Mesendoderm (in vitro differentiated cells): ENCODE results near the gene PDGFA.

Source experiments
- DNase-seq: peaks from one replicate; pipeline ENCODE4 v3.0.0; 2013
- H2AK5ac ChIP-seq: 2 replicates; pipeline ENCODE4 v1.6.1; 2013; ENCODE audit warnings: low read length, inconsistent platforms
- H2BK120ac ChIP-seq: 2 replicates; pipeline ENCODE4 v1.6.1; 2013; ENCODE audit warnings: low read depth, mild to moderate bottlenecking, low read length, moderate library complexity, mixed read lengths
- H2BK15ac ChIP-seq: replicated peaks from 2 replicates; pipeline ENCODE4 v1.6.1; 2013; ENCODE audit warnings: low read depth, mild to moderate bottlenecking, moderate library complexity
- H2BK5ac ChIP-seq: 2 replicates; pipeline ENCODE4 v1.6.1; 2013; ENCODE audit warnings: low read length, inconsistent platforms
- H3K18ac ChIP-seq: 2 replicates; pipeline ENCODE4 v1.6.1; 2013; ENCODE audit warnings: mild to moderate bottlenecking, low read length, mixed read lengths
- H3K23ac ChIP-seq: one replicate; pipeline ENCODE4 v1.6.1; 2013; ENCODE audit warnings: low read length
- H3K27ac ChIP-seq: 2 replicates; pipeline ENCODE4 v1.5.1; 2013; ENCODE audit warnings: low read depth, mild to moderate bottlenecking, inconsistent platforms, low read length, moderate library complexity
- H3K27me3 ChIP-seq: 2 replicates; pipeline ENCODE4 v1.6.1; 2013; ENCODE audit warnings: low read length, control low read depth, mild to moderate bottlenecking, inconsistent platforms; ENCODE audit not compliant: insufficient read depth, poor library complexity
- H3K36me3 ChIP-seq: 2 replicates; pipeline ENCODE4 v1.6.1; 2013; ENCODE audit warnings: low read length, inconsistent platforms; ENCODE audit not compliant: control insufficient read depth, insufficient read depth
- H3K4ac ChIP-seq: one replicate; pipeline ENCODE4 v1.6.1; 2013; ENCODE audit warnings: low read depth, mild to moderate bottlenecking, low read length, moderate library complexity
- H3K4me1 ChIP-seq: 2 replicates; pipeline ENCODE4 v1.6.1; 2013; ENCODE audit warnings: low read depth, low read length, inconsistent platforms; ENCODE audit not compliant: control insufficient read depth
- H3K4me2 ChIP-seq: 2 replicates; pipeline ENCODE4 v1.6.1; 2013; ENCODE audit warnings: low read length
- H3K4me3 ChIP-seq: 2 replicates; pipeline ENCODE4 v1.5.1; 2013; ENCODE audit warnings: mild to moderate bottlenecking, low read length
- H3K56ac ChIP-seq: one replicate; pipeline ENCODE4 v1.6.1; 2013; ENCODE audit warnings: low read length
- H3K79me1 ChIP-seq: 2 replicates; pipeline ENCODE4 v1.6.1; 2013; ENCODE audit warnings: low read length, inconsistent platforms
- H3K79me2 ChIP-seq: 2 replicates; pipeline ENCODE4 v1.6.1; 2013; ENCODE audit warnings: mild to moderate bottlenecking, low read length; ENCODE audit not compliant: control insufficient read depth, insufficient read depth
- H3K9ac ChIP-seq: 2 replicates; pipeline ENCODE4 v1.6.1; 2013; ENCODE audit warnings: low read length, inconsistent platforms
- H4K5ac ChIP-seq: one replicate; pipeline ENCODE4 v1.6.1; 2013; ENCODE audit warnings: low read length
- H4K8ac ChIP-seq: one replicate; pipeline ENCODE4 v1.6.1; 2013; ENCODE audit warnings: low read depth, mild to moderate bottlenecking, control low read depth, low read length, moderate library complexity
- WGBS: extraction: QIAGEN DNeasy Blood & Tissue Kit; methylation state at CpG from one replicate; pipeline ENCODE4 v1.1.7; 2013; ENCODE audit warnings: low lambda C conversion rate, missing lambda C conversion rate; ENCODE audit not compliant: insufficient coverage; ENCODE audit errors: extremely low coverage; 5-methylcytosine and 5-hydroxymethylcytosine counted together

The PDGFA gene

GRCh38 chr7:514242-514641, 5.4 kb downstream of the PDGFA start:
- no peak overlapping the region for H3K56ac ChIP-seq
- WGBS, result no CpG with 5 or more reads among the region's 10 CpGs
- no peak overlapping the region for H3K4me3 ChIP-seq
- H3K27me3 ChIP-seq, result no peaks in the 10 kb centered on the region
- H4K5ac ChIP-seq, result no peak overlapping the region
- no peak overlapping the region for H3K27ac ChIP-seq
- DNase-seq, result no peak
- no peaks in the 10 kb centered on the region for H3K36me3 ChIP-seq
- H3K4ac ChIP-seq, result no peak overlapping the region
- peaks cover 6% of the 10 kb centered on the region for H3K79me2 ChIP-seq
- H2BK120ac ChIP-seq, result no peak overlapping the region
- no peak overlapping the region for H2AK5ac ChIP-seq
- no peak overlapping the region for H3K23ac ChIP-seq
- no peaks in the 10 kb centered on the region for H3K4me1 ChIP-seq
- H4K8ac ChIP-seq, result no peak overlapping the region
- H2BK15ac ChIP-seq, result no peak overlapping the region
- no peak overlapping the region for H2BK5ac ChIP-seq
- no peak overlapping the region for H3K4me2 ChIP-seq
- no peak overlapping the region for H3K18ac ChIP-seq
- no peaks in the 10 kb centered on the region for H3K79me1 ChIP-seq
- no peak overlapping the region for H3K9ac ChIP-seq

- H4K8ac ChIP-seq, result no peak overlapping the region
- H3K56ac ChIP-seq, result no peak overlapping the region
- no CpG with 5 or more reads among the region's 20 CpGs for WGBS
- no peaks in the 10 kb centered on the region for H3K4me1 ChIP-seq
- no peak for DNase-seq
- H3K27ac ChIP-seq, result no peak overlapping the region
- no peak overlapping the region for H2BK15ac ChIP-seq
- H3K27me3 ChIP-seq, result no peaks in the 10 kb centered on the region
- peaks cover 6% of the 10 kb centered on the region for H3K79me2 ChIP-seq
- no peak overlapping the region for H2BK120ac ChIP-seq
- no peak overlapping the region for H3K4ac ChIP-seq
- no peak overlapping the region for H4K5ac ChIP-seq
- no peaks in the 10 kb centered on the region for H3K79me1 ChIP-seq
- H3K4me3 ChIP-seq, result no peak overlapping the region
- H3K9ac ChIP-seq, result no peak overlapping the region
- H2BK5ac ChIP-seq, result no peak overlapping the region
- no peak overlapping the region for H3K23ac ChIP-seq
- no peak overlapping the region for H3K18ac ChIP-seq
- no peaks in the 10 kb centered on the region for H3K36me3 ChIP-seq
- H2AK5ac ChIP-seq, result no peak overlapping the region
- H3K4me2 ChIP-seq, result no peak overlapping the region
Observed at GRCh38 chr7:513521-514166, 6.0 kb downstream of the PDGFA start.

GRCh38 chr7:512541-513311, 6.9 kb downstream of the PDGFA start:
- no peak overlapping the region for H2BK5ac ChIP-seq
- no peak overlapping the region for H4K8ac ChIP-seq
- H3K36me3 ChIP-seq, result no peaks in the 10 kb centered on the region
- H3K79me1 ChIP-seq, result no peaks in the 10 kb centered on the region
- no peak overlapping the region for H3K23ac ChIP-seq
- no CpG with 5 or more reads among the region's 32 CpGs for WGBS
- no peak overlapping the region for H3K4ac ChIP-seq
- no peak overlapping the region for H3K9ac ChIP-seq
- H2BK15ac ChIP-seq, result no peak overlapping the region
- H3K27me3 ChIP-seq, result no peaks in the 10 kb centered on the region
- no peak for DNase-seq
- no peaks in the 10 kb centered on the region for H3K4me1 ChIP-seq
- no peak overlapping the region for H2BK120ac ChIP-seq
- H3K4me2 ChIP-seq, result no peak overlapping the region
- H4K5ac ChIP-seq, result no peak overlapping the region
- no peak overlapping the region for H3K4me3 ChIP-seq
- no peak overlapping the region for H3K56ac ChIP-seq
- H3K27ac ChIP-seq, result no peak overlapping the region
- no peak overlapping the region for H2AK5ac ChIP-seq
- H3K18ac ChIP-seq, result no peak overlapping the region
- peaks cover 6% of the 10 kb centered on the region for H3K79me2 ChIP-seq

- H3K36me3 ChIP-seq, result no peaks in the 10 kb centered on the region
- no peak overlapping the region for H3K9ac ChIP-seq
- H4K8ac ChIP-seq, result no peak overlapping the region
- no peak overlapping the region for H3K4ac ChIP-seq
- no peak overlapping the region for H2AK5ac ChIP-seq
- no peak overlapping the region for H2BK15ac ChIP-seq
- H3K27me3 ChIP-seq, result no peaks in the 10 kb centered on the region
- no peak overlapping the region for H2BK5ac ChIP-seq
- no peak overlapping the region for H3K4me2 ChIP-seq
- H3K79me2 ChIP-seq, result peaks cover 6% of the 10 kb centered on the region
- no peak overlapping the region for H2BK120ac ChIP-seq
- H3K4me3 ChIP-seq, result no peak overlapping the region
- WGBS, result no CpG with 5 or more reads among the region's 19 CpGs
- H3K4me1 ChIP-seq, result no peaks in the 10 kb centered on the region
- H4K5ac ChIP-seq, result no peak overlapping the region
- no peaks in the 10 kb centered on the region for H3K79me1 ChIP-seq
- DNase-seq, result no peak
- H3K23ac ChIP-seq, result no peak overlapping the region
- no peak overlapping the region for H3K27ac ChIP-seq
- no peak overlapping the region for H3K56ac ChIP-seq
- no peak overlapping the region for H3K18ac ChIP-seq
Observed at GRCh38 chr7:512146-512510, 7.5 kb downstream of the PDGFA start.

- no peak overlapping the region for H3K4me3 ChIP-seq
- H3K4me1 ChIP-seq, result no peaks in the 10 kb centered on the region
- H3K9ac ChIP-seq, result no peak overlapping the region
- H3K4me2 ChIP-seq, result no peak overlapping the region
- H4K5ac ChIP-seq, result no peak overlapping the region
- H3K27ac ChIP-seq, result no peak overlapping the region
- no peaks in the 10 kb centered on the region for H3K79me1 ChIP-seq
- H3K27me3 ChIP-seq, result no peaks in the 10 kb centered on the region
- H2AK5ac ChIP-seq, result no peak overlapping the region
- peaks cover 6% of the 10 kb centered on the region for H3K79me2 ChIP-seq
- no peak overlapping the region for H3K18ac ChIP-seq
- H3K23ac ChIP-seq, result no peak overlapping the region
- peak overlapping the region; percentile 7 for H3K56ac ChIP-seq
- no peak overlapping the region for H2BK15ac ChIP-seq
- H4K8ac ChIP-seq, result no peak overlapping the region
- DNase-seq, result no peak
- no peak overlapping the region for H3K4ac ChIP-seq
- no peak overlapping the region for H2BK120ac ChIP-seq
- no peak overlapping the region for H2BK5ac ChIP-seq
- H3K36me3 ChIP-seq, result no peaks in the 10 kb centered on the region
- no CpG with 5 or more reads among the region's 25 CpGs for WGBS
Observed at GRCh38 chr7:511476-512145, 8.0 kb downstream of the PDGFA start.
